WTC11 (cell line): Measurements from ENCODE around the gene CEACAM16.

ENCODE experiments used
- ATF3 ChIP-seq: sonication (generic); formaldehyde crosslinking; conservative IDR thresholded peaks from 2 replicates; pipeline ENCODE4 v1.8.1; 2022; ENCODE audit warnings: mild to moderate bottlenecking, missing genetic modification reagents
- CREM ChIP-seq: sonication (generic); formaldehyde crosslinking; IDR thresholded peaks from 2 replicates; pipeline ENCODE4 v1.8.1; 2022; ENCODE audit warnings: mild to moderate bottlenecking, missing genetic modification reagents, moderate library complexity
- CTCF ChIP-seq: fragments of 200-600 bp; IDR thresholded peaks from 2 replicates; pipeline ENCODE4 v1.8.0; 2022; ENCODE audit warnings: antibody characterized with exemption
- FOXJ3 ChIP-seq: sonication (generic); formaldehyde crosslinking; IDR thresholded peaks from 2 replicates; pipeline ENCODE4 v1.9.0; 2021; ENCODE audit warnings: missing genetic modification reagents, mild to moderate bottlenecking, borderline replicate concordance
- JUN ChIP-seq: sonication (generic); formaldehyde crosslinking; IDR thresholded peaks from 2 replicates; pipeline ENCODE4 v1.8.0; 2023; ENCODE audit warnings: mild to moderate bottlenecking, missing genetic modification reagents
- MXD4 ChIP-seq: fragments of 250-450 bp; sonication (Bioruptor Pico); IDR thresholded peaks from 2 replicates; pipeline ENCODE4 v1.8.0; 2021; ENCODE audit warnings: mild to moderate bottlenecking, moderate library complexity, borderline replicate concordance
- NFE2L1 ChIP-seq: sonication (generic); formaldehyde crosslinking; IDR thresholded peaks from 2 replicates; pipeline ENCODE4 v1.8.1; 2023; ENCODE audit warnings: missing genetic modification reagents
- SP1 ChIP-seq: sonication (generic); formaldehyde crosslinking; conservative IDR thresholded peaks from 2 replicates; pipeline ENCODE4 v1.8.1; 2022; ENCODE audit warnings: missing genetic modification reagents
- USF1 ChIP-seq: sonication (generic); formaldehyde crosslinking; IDR thresholded peaks from 2 replicates; pipeline ENCODE4 v1.8.0; 2022; ENCODE audit warnings: mild to moderate bottlenecking, missing genetic modification reagents
- ZNF232 ChIP-seq: sonication (generic); formaldehyde crosslinking; IDR thresholded peaks from 2 replicates; pipeline ENCODE4 v1.8.0; 2022; ENCODE audit warnings: mild to moderate bottlenecking, missing genetic modification reagents
- ZNF532 ChIP-seq: fragments of 250-450 bp; sonication (Bioruptor Pico); IDR thresholded peaks from 2 replicates; pipeline ENCODE4 v1.9.0; 2021; ENCODE audit warnings: mild to moderate bottlenecking, borderline replicate concordance

- TF ChIP-seq CTCF (no peak), ZNF232 (CRISPR knock-in tag) (no peak), MXD4 (CRISPR knock-in tag) (no peak), NFE2L1 (CRISPR knock-in tag) (no peak), ZNF532 (no peak), ATF3 (no peak), CREM (CRISPR knock-in tag) (no peak), FOXJ3 (CRISPR knock-in tag) (no peak), JUN (CRISPR knock-in tag) (no peak), USF1 (CRISPR knock-in tag) (no peak), SP1 (no peak)
Observed at GRCh38 chr19:44725684-44726083, 26.7 kb downstream of the CEACAM16 start.
